M059J (cell line): ENCODE data around the gene TPP2. TPM values are rescaled to one million over a fixed set of nuclear protein-coding genes. Genes with fewer than 3 reads are reported as not detected.

Experiments
- DNase-seq: peaks from one replicate; pipeline ENCODE4 v3.0.0-alpha.2; 2012; ENCODE audit warnings: low read depth
- total RNA-seq: library from RNA; depleted of rRNA; stranded (reverse); fragments of >200 nt; shearing (Covaris generic); gene quantifications from 2 replicates; pipeline ENCODE4 v1.2.3, GENCODE V29; 2014

TPP2 gene
- total RNA-seq, 1 experiment from 2014 or later: 34.4 TPM

DNA sequence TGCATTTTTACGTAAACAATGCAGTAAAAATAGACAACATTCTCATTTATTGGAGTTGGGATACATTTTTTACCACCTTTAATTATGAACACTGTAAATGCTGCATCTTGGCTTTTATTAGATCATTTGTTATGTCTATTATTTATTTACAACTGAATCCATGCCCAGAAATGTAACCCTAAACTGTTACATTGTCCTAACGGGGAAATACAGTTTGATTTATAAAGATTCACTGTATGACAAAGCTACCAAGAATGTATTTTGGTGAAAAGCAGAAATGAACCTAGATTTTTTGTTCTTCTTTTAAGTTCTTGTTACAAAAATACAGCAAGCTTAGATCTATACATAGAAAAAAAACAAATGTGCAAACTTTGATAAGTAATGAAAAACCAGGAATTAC is 97.0 kb downstream of the TPP2 start:
- DNase-seq: peak; percentile 33

DNA sequence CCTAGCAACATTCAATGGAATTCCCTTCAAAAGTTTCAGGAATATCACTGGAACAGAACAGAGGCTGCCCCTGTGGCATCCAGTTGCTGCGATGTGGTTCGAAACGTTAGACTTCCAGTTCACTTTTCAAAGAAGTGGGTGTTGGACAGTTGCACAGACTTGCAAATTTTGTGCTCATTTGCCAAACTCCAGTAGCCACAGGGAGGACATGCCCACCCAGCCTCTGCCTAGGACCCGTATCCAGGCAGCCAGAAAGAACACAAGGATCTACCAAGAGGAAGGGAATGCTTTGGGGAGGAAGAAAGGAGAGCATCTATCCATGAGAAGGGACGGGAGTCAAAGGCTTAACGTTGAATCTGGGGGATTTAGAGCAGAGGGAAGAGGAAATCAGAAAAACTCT is 98.2 kb downstream of the TPP2 start, which contains the start of gene METTL21C:
TSS of gene METTL21C (minus strand) at position 108 of the 400 bp plus-strand sequence. CDS start 546 bp downstream, outside the sequence.
- no peak for DNase-seq

DNA sequence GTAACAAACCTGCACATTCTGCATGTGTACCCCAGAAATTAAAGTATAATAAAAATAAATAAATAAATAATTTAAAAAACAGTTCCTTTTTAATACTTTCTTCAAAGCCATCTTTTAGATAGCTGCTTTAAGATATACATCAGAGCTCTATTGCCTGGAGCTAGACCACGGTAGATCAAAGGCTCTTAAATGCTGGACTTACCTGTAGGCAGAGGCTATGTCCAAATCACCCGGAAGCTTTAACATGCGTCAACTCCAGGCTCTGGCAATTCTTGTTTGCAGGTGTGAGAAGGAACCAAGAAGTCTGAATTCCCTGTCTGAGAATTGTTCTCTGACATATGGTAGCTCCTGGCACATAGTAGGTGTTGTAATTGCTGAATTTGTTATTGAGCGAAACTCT is 99.7 kb downstream of the TPP2 start:
- DNase-seq: no peak

DNA sequence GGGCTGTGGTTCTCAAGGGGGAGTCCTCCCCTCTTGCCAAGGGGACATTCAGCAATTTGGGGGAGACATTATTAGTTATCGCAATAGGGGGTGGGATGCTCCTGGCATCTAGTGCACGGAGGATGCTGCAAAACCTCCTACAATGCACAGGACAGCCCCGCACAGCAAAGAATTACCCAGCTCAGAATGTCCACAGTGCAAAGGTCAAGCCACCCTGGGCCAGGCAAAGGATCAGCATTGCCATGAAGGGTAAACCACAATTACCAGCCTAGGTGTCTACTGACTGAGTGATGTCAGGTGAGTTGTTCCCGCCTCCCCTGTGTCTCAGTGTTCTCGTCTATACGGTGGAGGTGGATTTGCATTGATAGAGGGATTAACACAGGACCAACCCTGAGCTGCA is 100.5 kb downstream of the TPP2 start:
- DNase-seq: no peak

DNA sequence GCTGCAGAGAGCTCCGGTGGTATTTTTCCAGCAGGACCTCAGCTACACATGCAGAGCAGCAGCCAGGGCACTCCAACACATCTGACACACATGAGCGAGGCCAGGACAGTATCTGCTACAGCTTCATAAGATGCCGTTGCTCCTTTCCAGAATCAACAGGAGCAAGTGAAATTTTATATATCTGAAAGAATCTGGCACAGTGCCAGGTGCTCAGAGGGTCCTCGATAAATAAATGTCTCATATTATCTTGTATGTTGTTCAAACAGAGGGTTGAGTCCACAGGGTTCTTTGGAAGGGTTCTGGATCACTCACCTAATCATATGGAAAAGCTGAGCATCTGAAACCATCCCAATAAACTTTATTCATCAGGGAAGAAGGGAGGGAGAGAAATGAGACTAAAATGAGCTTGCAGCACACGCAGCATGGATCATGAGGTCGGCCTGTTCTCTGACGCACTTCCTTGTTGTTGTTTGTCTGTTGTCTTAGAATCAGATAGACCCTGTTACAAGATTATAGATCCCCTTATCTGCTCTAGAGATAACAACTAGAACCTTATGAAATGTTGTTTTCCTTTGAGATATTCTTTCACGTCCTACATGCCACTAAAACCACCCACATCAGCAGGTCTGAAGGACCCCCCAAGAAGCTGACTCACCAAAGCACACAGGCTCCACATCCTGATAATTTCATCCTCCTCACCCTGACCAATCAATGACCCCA is 101.3 kb downstream of the TPP2 start:
- DNase-seq: no peak

DNA sequence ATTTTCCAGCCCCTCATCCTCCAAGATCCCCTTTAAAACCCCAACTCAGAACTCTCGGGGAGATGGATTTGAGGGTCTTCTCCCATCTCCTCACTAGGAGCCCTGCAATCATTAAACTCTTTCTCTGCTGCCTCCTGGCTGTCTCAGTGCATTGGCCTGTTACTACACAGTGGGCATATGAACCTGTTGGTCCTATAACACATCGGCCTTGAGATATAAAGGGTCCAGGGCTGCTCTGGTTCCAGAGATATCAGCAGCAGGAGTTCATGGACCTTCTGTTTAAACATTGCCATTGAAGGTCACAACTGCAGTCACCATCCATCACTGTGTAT is 101.8 kb downstream of the TPP2 start:
- DNase-seq: no peak

DNA sequence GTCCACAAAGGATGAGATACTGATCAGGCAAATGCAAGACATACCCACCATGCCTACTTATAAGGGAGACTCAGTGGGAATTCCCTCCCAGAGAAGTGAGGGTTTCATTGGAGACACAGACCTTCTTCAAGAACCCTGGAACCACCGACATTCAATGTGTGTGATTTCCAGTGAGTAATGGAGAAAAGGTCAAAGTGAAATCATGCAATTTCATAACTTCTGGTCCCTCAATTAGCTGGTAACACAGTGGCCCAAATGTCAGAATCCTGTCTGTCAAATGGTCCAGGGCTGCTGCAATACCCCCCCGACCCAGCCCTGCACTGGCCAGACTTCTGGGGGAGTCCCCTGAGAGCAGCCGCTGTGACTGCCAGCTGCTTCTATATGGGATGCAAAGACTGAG is 102.7 kb downstream of the TPP2 start:
- DNase-seq: no peak

DNA sequence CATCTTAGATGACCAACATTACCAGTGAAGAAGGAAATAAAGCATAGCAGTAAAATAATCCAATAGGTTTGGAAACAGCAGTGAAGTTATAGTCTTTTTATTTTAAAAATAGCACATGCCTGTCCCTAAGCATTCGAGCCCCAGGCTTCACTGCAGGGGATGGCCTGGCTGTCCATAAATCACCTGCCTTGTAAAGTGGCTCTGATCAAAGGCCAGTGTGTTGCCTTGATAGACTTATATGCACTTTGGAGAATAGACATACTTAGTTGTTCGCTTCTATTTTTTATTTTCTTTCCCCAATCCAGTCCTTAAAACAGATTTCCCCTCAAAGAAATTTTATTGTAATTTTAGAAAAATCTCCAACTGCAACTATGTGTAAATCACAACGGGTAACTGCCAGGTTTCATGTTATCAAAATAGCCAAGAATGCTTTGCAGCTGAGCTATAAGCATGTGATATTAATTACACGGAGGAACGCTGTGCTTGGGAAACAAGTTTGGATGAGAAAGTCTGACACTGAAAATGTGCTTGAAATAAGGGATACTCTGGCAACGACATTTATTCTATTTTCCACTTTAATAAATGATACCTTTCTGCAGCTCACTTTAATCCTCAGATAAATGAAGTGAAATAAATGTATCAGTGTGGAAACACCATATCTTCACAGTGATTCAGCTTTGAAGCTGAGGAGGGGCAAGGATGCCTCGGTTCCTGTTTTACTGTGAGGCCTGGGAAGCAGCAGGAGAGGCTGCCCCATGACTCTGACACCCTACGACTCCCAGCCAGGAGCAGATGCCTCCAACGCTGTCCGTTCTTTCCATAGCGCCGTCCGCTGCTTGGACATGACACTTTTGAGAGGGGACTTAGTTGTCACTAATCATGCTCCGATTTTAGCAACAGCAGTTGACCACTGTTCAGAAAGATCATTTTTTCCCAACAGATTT is 103.6 kb downstream of the TPP2 start:
- no peak for DNase-seq

DNA sequence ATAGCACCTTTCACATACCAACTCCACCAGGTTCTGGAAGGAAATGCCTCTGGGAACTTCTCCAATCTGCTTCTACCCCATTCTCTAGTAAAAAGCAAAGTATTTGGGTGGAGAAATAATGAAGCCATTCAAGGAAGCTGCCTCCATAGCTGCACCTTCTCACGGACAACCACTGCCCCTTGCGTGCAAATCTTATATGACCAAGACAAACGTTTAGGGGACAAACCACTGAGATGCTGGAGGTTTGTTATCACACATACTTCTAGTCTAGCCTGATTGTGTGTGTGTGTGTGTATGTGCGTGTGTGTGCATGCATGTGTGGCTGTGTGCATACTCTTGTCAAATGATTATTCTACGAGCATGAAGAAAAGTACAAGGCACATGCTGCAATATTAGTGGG is 104.5 kb downstream of the TPP2 start:
- DNase-seq: no peak

DNA sequence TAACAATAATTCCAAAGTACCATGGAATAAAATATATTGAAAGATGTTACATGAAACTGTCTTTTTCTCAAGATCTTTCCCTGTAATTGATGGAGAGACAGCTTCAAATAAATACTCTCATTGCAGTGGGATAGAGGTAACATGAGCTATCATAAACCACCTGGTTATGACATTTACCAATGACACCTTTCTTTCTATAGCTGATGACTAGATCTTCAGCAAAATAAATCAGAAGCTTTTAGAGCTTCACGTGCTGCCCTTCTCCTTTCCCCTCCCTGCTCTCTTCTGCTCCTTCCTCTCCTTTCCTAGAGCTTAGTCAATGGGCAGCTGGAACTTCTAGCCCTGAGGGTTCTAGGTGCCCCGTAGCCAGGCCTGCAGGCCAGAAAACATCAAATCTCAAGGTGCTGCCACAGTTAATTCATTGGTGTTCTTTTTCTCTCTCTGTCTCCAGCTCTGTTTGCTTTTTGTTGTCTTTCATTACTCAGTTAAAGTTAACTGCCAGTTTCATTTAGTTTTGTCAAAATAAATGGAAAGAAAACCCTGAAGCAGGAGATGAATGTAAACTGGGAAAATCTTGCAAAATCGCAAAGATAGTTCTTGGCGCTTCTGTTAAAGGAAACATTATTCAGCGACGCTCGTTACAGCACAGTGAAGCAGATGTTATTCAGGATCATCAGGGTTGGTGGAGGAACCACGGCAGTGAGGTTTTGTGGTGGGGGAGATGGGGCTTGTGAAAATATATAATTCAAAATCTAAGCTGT is 106.4 kb downstream of the TPP2 start:
- no peak for DNase-seq

DNA sequence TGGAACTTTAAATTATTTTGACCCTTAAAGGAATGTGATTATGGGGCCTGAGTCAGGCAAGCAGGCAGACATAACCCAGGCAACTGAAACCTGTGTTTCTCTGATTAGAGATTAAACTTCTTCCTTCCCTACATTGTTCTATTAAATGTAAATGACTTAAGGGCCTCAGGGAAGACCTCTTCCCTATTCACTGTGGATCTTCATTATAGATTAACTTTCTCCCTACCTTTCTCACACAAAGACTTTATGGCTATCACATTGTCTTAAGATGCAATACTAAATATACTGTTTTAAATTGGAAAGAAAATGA is 106.9 kb downstream of the TPP2 start:
- no peak for DNase-seq

DNA sequence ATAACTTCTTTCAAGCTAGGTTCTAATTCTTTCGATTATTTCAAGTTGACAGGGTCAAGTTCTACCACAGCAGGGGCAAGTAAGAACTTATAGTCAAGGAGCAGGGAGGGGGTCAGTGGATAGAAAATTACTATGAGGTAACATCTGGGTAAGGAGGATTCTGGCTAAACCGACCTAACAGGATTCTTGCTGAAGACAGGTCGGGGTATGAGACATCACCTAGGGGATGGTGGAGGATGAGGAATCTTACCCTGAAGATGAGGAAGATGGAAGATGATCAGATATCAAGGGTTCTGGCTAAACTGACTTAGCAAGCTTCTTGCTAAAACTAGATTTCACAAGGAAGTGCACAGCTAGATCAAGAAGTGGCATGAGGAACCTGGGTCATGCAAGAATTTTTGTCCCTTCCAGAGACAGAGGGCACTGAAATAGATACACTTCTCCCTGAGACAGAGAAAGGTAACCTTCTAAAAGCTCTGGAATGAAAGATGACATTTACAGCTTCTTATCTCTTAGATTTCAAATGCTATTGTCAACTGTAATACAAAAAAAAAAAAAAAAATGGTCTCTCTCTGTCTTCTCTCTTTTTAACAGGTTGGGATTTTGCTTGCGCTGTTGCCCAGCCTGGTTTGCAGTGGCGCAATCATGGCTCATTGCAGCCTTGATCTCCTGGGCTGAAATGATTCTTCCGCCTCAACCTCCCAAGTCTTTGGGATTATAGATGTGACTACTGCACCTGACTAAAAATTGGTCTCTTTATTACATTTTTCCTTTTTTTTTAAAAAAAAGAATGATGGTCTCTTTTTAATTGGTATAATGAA is 107.7 kb downstream of the TPP2 start:
- DNase-seq: no peak

DNA sequence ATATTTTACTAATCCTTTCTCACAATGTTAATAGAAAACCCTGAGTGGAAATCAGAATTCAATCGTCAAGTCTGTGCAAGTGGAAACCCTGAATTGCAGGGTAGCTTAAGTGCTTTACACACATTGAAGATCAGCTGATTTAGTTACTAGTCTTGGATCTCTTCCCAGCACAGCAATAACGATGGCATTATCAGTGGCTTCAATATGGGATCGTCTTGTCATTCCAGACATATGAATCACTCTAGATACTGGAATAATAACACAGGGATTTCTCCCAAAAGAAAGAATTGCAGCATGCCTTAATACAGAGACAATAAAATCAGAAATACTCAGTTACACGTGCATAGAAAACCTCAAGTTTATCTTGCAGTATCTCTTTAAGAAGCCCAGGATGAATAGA is 110.7 kb downstream of the TPP2 start:
- DNase-seq: peak; percentile 88

DNA sequence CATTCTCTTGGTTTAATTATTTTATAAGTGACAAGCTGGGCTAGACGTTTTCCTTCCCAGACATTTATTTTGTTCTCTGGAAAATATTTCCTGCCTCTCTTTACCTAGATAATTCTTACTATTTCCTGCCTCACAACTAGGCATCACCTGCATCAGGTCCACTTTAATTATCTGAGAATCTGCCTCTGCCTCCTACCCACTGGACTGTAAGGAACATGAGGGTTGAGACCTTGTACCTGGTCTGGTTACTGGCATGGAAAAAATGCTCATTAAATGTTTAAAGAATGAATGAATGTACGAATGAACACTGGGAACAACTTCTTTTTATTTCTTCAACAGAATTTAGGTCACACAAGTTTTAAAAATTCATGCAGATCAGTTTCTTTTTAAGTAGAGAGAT is 111.4 kb downstream of the TPP2 start:
- no peak for DNase-seq

DNA sequence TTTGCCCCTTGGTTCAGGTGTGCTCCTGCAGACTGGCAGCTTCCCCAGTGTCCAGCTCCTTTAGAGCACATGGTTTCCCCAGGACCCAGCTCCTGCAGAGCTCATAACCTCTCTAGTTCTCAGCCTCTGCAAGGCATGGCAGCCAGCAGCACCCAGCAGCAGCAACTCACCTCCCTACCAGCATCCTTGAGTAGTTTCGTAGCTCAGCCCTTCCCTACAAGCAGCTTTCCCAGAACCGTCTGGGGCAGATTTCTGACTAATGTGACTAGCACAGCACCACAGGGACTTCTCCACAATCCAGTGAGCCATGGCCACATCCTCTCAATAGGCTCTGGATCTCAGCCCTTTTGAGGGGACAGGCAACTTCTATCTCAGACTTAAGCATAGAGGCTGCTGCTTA is 112.2 kb downstream of the TPP2 start:
- DNase-seq: no peak

DNA sequence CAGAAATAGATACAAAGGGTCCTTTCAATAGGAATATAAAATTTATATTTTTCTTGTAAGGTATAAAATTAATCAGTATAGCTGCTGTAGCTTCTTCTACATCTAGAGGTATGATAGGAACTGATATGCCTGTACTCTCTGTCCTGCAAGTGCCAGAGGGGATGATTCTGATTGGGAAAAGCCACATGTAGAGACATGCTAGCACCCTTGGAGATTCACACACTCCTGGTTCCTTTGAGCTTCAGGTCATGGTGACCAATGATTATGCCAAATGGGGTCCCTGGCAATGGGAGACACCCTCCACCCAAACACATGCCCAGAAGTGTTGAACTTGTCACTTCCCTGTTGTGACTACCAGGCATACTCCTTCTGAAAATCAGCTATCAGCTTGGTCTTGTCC is 112.8 kb downstream of the TPP2 start:
- DNase-seq: no peak

DNA sequence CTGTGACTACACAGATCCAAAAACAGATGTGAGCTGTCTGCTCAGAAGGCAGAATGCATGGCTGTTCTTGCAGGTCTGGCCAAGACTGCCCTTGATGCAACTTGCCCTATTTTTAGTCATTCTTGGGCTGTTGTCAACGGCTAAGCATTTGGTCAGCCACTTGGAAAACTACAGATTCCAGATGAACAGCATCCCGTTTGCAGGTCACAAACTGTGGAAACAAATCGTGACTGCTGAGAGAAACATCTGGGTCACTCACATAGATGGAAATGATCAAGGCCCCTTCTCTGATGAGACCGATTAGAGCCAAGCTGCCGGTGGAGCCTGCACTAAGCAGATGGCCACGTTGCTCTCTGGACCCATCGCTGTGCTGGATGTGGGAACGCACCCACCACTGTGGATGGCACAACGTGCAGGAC is 113.5 kb downstream of the TPP2 start:
- no peak for DNase-seq

DNA sequence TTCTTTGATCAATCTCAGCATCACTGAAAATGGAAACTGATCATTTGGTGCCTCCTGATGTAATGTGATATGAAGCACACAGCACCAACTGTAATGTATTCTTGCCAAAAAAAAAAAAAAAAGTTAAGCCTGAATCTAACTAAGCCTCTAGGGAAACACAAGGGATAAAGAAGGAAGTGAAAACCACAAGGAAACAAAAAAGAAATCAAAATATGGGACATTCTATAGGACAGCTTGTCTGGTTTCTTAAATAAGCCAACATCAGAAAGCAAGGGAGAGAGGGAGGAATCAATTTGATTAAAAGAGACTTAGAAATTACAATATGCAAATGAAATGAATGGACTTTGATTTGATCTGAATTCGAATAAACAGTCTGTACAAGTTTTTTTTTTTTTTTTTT is 118.7 kb downstream of the TPP2 start:
- DNase-seq: no peak

DNA sequence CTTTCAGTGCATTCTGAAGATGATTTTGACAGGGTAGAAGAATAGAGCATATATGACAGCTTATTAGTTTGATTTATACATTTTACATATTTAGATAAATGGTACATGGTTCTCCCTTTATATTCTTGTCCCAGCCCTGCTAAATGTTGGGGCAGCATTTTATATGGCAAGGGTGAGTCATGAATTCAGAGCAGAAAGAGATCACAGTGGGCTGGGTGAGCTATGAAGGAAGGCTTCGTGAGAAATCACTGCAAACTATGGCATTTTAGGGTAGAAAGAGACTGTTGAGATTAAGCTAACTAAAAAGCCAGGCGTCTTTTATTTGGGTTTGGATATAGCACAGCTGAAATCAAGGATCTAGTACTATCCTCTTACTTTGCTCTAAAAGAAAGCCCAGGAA is 122.0 kb downstream of the TPP2 start:
- DNase-seq: peak; percentile 14

DNA sequence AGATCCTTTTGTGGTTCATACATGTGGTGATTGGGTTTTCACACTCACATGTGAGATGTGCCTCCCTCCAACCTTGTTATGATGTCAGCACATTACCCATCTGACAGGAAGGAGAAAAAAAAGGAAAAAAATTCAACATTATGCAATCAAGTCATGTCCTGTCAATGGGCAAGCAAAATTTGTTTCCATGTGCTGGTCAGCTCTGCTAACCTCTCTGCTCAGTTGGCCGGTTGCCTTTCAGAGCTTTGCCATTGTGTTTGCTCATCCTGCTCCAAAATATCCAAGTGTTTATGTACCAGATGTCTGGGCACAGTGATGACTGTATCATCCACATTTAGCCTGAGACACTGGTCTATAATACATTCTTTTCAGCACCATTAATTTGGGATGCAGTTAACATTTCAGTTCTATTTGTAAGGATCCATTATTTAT is 125.0 kb downstream of the TPP2 start:
- no peak for DNase-seq

DNA sequence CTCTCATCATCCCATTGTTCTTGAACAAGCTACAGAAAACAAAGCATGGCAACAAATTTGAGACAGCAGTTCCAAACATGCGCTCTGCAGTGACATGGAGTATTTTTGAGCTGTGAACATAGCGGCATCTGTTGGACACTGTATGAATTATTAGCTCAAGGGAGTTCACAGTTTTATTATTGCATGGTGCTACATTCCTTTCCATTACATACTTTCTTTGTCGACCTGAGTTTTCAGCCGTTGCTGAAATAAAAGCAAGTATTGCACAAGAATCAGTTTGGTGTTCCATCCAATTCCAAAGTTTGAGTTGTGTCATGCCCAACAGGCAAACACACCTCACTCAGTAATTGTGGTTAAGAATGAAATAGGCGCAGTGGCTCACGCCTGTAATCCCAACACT is 128.1 kb downstream of the TPP2 start:
- peak; percentile 53 for DNase-seq

DNA sequence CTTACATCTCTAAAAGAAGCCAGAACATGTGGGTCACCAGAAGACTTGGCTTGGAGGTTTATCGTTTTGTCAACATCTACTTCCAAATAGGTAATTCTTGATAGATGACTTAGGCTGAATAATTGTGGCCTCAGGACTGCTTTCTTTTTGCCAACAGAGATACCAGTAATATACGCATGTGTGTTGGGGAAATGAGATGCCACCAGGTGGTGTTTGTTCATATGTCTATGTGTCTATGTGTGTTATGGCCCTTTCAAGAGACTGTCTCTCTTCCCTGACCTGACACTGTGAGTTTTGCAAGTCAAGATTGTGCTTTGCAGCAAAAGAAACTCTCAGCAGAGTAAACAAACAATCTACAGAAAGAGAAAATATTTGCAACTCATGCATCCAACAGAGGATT is 129.6 kb downstream of the TPP2 start:
- DNase-seq: peak; percentile 32
